ENCODE results near the gene DUSP8.
"Not testable (repeated sequence)": the region's sequence is repeated elsewhere in the genome, so short reads cannot be mapped to it uniquely, and the experiment has no call there.

Gene DUSP8

GRCh38 chr11:1511937-1512496 is 60.1 kb downstream of the DUSP8 start:
- DNase-seq = no peak

DNA sequence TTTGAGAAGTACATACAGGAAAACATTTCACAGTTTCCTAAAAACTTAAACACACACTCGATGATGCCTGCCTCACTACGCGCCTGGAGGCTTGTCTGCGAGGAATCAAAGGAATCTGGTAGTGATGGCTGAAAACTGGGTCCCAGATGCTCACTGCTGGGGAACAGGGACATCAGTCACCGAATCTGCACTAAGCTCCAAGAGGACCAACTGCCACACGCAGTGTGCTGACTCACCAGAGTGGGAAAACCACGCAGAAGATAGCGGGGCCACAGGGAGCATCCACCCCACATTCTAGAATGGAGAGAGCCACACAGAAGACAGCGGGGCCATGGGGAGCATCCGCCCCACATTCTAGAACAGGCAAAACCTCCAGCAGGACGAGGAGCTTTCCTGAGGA is 61.1 kb downstream of the DUSP8 start:
- DNase-seq = no peak

DNA sequence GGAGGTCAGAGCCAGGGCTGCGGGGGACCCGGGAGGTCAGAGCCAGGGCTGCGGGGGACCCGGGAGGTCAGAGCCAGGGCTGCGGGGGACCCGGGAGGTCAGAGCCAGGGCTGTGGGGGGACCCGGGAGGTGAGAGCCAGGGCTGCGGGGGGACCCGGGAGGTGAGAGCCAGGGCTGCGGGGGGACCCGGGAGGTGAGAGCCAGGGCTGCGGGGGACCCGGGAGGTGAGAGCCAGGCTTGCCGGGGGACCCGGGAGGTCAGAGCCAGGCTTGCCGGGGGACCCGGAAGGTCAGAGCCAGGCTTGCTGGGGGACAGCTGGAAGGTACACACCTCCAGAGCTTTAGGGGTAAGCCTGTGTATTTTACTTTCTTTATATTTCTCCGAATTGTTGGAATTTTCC is 61.7 kb downstream of the DUSP8 start:
- DNase-seq = not testable (repeated sequence)

DNA sequence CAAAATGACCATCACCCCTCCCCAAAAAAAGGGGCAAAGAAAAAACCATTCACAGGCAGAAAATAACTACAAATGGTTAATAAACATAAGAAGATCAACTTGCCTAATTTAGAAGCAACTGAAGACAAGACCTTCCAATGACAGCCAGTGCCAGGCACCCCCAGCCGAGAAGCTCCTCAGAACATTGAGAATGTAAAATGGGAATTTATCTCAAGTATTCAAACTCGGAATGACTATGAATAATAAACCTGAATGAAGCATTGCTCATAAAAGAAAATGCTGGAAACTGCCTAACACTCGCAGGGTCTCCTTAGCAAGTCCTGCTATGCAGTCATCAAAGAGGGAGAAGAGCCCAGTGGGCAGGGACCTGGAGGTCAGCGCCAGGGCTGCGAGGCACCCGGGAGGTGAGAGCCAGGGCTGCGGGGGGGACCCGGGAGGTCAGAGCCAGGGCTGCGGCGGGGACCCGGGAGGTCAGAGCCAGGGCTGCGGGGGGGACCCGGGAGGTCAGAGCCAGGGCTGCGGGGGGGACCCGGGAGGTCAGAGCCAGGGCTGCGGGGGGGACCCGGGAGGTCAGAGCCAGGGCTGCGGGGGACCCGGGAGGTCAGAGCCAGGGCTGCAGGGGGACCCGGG is 62.3 kb downstream of the DUSP8 start:
- no peak for DNase-seq

DNA sequence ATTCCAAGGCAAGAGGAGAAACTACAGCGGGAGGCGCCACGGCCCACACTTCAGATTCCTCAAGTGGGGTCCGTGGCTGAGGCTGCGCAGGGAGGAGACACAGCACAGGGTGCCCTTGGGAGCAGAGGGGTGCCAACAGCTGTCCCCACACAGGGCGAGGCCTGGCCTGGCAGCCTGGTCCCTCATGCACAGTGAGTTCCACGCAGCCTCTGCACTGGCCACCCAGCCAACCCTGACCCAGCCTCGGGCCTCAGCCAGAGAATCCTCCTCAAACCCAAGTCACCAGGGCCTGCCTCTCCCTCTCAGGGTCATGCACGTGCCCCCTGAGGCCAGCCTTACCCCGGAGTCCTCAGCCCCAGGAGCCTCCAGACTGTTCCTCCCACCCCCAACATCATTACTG is 63.1 kb downstream of the DUSP8 start:
- no peak for DNase-seq

DNA sequence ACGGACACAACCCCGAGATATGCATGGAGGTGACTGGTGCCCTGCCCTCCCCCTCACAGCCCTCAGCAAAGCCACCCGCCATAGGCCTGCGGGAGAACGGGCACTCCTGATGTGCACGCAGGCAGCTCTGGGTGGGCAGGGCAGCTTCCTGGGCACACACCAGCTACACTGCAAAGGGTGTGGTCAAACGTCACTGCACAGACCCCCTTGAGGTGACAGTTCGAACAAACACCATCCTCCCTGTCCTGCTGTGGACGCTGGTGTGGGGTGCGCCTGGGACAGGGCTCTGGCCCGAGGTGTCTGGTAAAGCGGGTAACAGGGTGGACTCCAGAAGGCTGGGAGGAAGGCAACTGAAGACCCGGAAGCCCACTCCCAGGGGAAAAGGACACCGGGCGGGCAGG is 63.6 kb downstream of the DUSP8 start:
- no peak for DNase-seq

DNA sequence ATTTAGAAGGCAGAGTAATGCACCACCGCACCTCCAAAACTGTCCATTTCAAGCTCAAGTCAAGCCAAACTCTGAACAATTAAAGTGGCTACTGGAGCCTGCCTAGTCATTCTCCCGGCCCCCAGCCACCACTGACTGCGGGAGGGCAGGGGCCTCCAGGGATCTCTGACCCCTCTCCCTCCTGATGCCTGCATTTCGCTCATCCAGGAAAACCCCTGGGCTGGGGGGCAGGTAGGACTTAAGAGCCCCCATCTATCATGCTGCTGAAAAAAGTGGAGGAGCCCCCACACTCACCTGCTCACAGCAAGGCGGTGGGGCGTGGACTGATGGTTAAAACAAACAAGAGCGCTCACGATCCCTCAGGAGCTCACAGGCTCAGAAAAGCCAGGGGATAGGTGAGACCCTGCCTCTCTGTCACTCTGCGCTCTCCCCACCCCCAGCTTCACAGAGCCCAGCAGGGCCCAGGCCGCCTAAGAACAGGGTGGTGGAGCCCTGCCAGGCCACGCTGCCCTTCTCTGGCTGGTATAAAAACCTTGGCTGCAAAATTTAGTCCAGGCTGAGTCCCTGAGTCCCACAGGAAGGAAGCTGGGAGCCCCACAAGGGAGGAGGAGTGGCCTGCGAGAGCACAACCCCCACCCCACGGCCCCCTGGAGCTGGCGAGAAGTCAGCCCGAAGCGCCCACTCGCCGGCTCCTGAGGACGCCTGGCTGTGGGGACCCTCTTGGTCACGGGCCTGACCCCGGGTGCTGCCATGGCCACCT is 64.5 kb downstream of the DUSP8 start:
- DNase-seq = no peak

GRCh38 chr11:1506981-1507380 is 65.1 kb downstream of the DUSP8 start:
- DNase-seq = no peak

DNA sequence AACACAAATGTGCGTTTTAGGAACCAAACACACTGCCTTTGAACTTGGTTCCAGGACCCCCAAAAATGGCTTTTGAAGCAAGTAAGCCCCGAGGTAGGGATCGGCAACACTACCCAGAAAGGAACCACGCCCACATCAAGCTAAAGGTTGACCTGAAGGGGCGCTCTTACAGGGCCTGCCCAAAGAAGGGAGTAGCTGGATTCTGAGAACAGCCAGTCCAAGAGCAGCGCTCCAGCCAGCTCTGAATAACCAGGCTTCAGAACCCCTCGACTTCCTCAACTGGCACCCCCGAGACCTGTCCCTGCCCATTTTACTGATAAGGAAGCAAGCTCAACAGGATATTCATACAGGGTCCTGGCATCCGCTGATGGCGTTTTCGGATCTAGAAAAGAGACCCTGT is 66.6 kb downstream of the DUSP8 start:
- no peak for DNase-seq

- no peak for DNase-seq
Observed at GRCh38 chr11:1504581-1505290, 67.3 kb downstream of the DUSP8 start.

GRCh38 chr11:1504138-1504537 is 67.9 kb downstream of the DUSP8 start:
- no peak for DNase-seq
